DMS53 (cell line): Measurements from ENCODE around the gene KLK12.
A peak's percentile ranks its signal among the peaks of the same experiment; 100 is the strongest.
"Not testable (repeated sequence)": the region's sequence is repeated elsewhere in the genome, so short reads cannot be mapped to it uniquely, and the experiment has no call there.

Source experiments
- DNase-seq: peaks from one replicate; lab custom pipeline; 2025; lab: John Stamatoyannopoulos, UW

KLK12 gene

GRCh38 chr19:51016798-51017683, 17.8 kb downstream of the KLK12 start:
- peak; percentile 86 for DNase-seq

- no peak for DNase-seq
Observed at GRCh38 chr19:51015691-51016267, 19.0 kb downstream of the KLK12 start.

GRCh38 chr19:51014242-51014641, 20.6 kb downstream of the KLK12 start:
- no peak for DNase-seq

GRCh38 chr19:51012661-51013190, 22.1 kb downstream of the KLK12 start:
- peak; percentile 22 for DNase-seq

GRCh38 chr19:51010066-51010795, 24.6 kb downstream of the KLK12 start:
- no peak for DNase-seq

GRCh38 chr19:51009061-51009891, 25.5 kb downstream of the KLK12 start:
- no peak for DNase-seq

- DNase-seq, result no peak
Observed at GRCh38 chr19:51007488-51007887, 27.3 kb downstream of the KLK12 start.

- no peak for DNase-seq
Observed at GRCh38 chr19:51006406-51006805, 28.4 kb downstream of the KLK12 start.

- no peak for DNase-seq
Observed at GRCh38 chr19:51005248-51005647, 29.6 kb downstream of the KLK12 start.

GRCh38 chr19:51003316-51003715, 31.5 kb downstream of the KLK12 start:
- no peak for DNase-seq

GRCh38 chr19:51002542-51003311, 32.1 kb downstream of the KLK12 start:
- peak; percentile 46 for DNase-seq

GRCh38 chr19:51002089-51002532, 32.7 kb downstream of the KLK12 start:
- no peak for DNase-seq

- DNase-seq, result no peak
Observed at GRCh38 chr19:51001515-51001914, 33.3 kb downstream of the KLK12 start, which contains the start of gene KLK8. TSS of gene KLK8 (minus strand) at chr19:51001604. CDS start at chr19:51001167, 437 bp downstream.

- DNase-seq, result no peak
Observed at GRCh38 chr19:51000981-51001380, 33.8 kb downstream of the KLK12 start.

- no peak for DNase-seq
Observed at GRCh38 chr19:51000426-51000825, 34.4 kb downstream of the KLK12 start.

- no peak for DNase-seq
Observed at GRCh38 chr19:50998686-50999085, 36.1 kb downstream of the KLK12 start.

GRCh38 chr19:50998061-50998460, 36.7 kb downstream of the KLK12 start:
- DNase-seq, result no peak

GRCh38 chr19:50994129-50994528, 40.7 kb downstream of the KLK12 start:
- peak; percentile 26 for DNase-seq

GRCh38 chr19:50992666-50993035, 42.2 kb downstream of the KLK12 start:
- DNase-seq, result no peak

GRCh38 chr19:50984416-50984815, 50.4 kb downstream of the KLK12 start:
- DNase-seq, result not testable (repeated sequence)
